Stimulated activated CD8-positive, alpha-beta memory T cell treated with anti-CD3 and anti-CD28 coated beads, Interleukin-7, amount 100 ng/mL, for 1 hour (primary cell): ENCODE results near the gene DYNC1I1.

Source experiments
- DNase-seq, 2 donors: peaks; one replicate each; pipeline ENCODE4 v3.0.0-alpha.2; 2020; ENCODE audit warnings: low read depth in 2 of 2

DYNC1I1 gene

DNA sequence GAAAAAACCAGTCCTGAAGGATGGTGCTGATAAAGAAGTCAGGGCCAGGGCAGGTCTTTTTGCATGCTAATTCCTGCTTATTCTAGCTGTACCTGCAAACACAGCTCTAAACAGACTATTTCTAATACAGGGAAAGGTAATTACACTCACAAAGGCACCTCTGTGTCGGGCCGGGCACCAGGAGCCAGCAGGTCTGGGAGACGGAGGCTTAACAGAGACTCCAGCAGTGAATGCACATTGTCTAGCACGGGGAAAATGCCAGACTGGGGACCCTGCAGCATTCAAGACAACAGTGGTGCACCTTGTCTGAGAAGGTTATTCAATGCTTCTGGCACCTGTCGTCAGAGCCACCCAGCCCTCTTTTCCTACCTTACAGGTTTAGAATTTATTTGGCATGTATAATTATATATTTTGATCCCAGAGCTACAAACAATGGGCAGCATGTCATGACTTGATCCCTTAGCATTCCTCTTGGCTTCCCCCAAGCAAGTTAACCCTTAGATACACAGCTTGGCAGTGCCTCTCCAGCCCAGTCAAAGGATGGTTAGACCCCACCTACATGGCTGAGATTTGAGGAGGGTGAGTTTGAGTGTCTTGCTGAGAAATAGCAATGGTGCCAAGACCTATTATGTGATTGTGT lies 364.4 kb downstream of the DYNC1I1 start:
- DNase-seq, result no peak

- no peak for DNase-seq
These were observed 371.3 kb downstream of the DYNC1I1 start for GRCh38 chr7:96143495-96144259.

GRCh38 chr7:96144260-96144526 lies 371.8 kb downstream of the DYNC1I1 start:
- DNase-seq, result no peak
